B cell (primary cell): ENCODE measurements around the gene SERF2. TPM values are rescaled to one million over a fixed set of nuclear protein-coding genes. Genes with fewer than 3 reads are reported as not detected.

Experiments used
- ATAC-seq: fragments of 200-7000 bp; cut with Tn5 transposase; one replicate; pipeline ENCODE4 v1.10.0; 2021; ENCODE audit warnings: low read depth, mild to moderate bottlenecking, moderate number of reproducible peaks, moderate library complexity
- CTCF ChIA-PET: fragments of 350-600 bp; sonication (Branson Sonifier 250); formaldehyde crosslinking; loops from one replicate; lab custom pipeline; 2021; ENCODE audit warnings: antibody characterized with exemption, inconsistent platforms; lab: Charles Lee
- POLR2A ChIA-PET: fragments of 350-600 bp; sonication (Branson Sonifier 250); formaldehyde crosslinking; loops from one replicate; lab custom pipeline; 2021; ENCODE audit warnings: antibody characterized with exemption; lab: Charles Lee
- DNase-seq: peaks from one replicate; pipeline ENCODE4 v3.0.0; 2013
- H2AFZ ChIP-seq: 2 replicates; pipeline ENCODE4 v1.6.1; 2012; ENCODE audit warnings: mild to moderate bottlenecking, low read depth, low read length; ENCODE audit not compliant: insufficient read depth, poor library complexity, severe bottlenecking
- H3K27ac ChIP-seq, 2 donors: 1 replicate in 1 of 2; 2 replicates in 1 of 2; pipeline ENCODE4 v1.5.1; 2012 to 2013; ENCODE audit warnings: low read length in 2 of 2, mild to moderate bottlenecking in 2 of 2, moderate library complexity in 1 of 2
- H3K27me3 ChIP-seq, 4 experiments: fragments of 200-600 bp in 1 of 4; sonication (generic) in 1 of 4; replicated peaks in 1 of 4; 1 replicate in 2 of 4; 2 replicates in 2 of 4; pipeline versions ENCODE4 v1.6.1 to v1.7.0; 2013 to 2016; ENCODE audit warnings: low read length in 3 of 4, mild to moderate bottlenecking in 2 of 4, mixed read lengths in 1 of 4, moderate library complexity in 1 of 4; ENCODE audit not compliant: insufficient read depth in 4 of 4, control insufficient read depth in 3 of 4; ENCODE audit errors: control extremely low read depth in 1 of 4
- H3K36me3 ChIP-seq, 2 experiments: replicated peaks in 1 of 2; 1 replicate in 1 of 2; 2 replicates in 1 of 2; pipeline versions ENCODE4 v1.6.1 to v1.7.1; 2013; ENCODE audit warnings: low read length in 1 of 2; ENCODE audit not compliant: insufficient read depth in 2 of 2, control insufficient read depth in 1 of 2; ENCODE audit errors: control extremely low read depth in 1 of 2, extremely low read depth in 1 of 2
- H3K4me1 ChIP-seq, 2 donors: fragments of 200-600 bp in 1 of 2; sonication (generic) in 1 of 2; 1 replicate in 1 of 2; 2 replicates in 1 of 2; pipeline versions ENCODE4 v1.5.1 to v1.6.1; 2013 to 2017; ENCODE audit warnings: low read length in 2 of 2; ENCODE audit not compliant: control insufficient read depth in 2 of 2, insufficient read depth in 2 of 2
- H3K4me2 ChIP-seq: replicated peaks from 2 replicates; pipeline ENCODE3; 2012; ENCODE audit warnings: mild to moderate bottlenecking, low read depth, low read length; ENCODE audit not compliant: poor library complexity, severe bottlenecking
- H3K4me3 ChIP-seq, 5 experiments: fragments of 200-600 bp in 1 of 5; sonication (generic) in 1 of 5; 1 replicate in 3 of 5; 2 replicates in 2 of 5; pipeline versions ENCODE4 v1.5.1 to v1.7.0; 2011 to 2016; ENCODE audit warnings: low read length in 4 of 5, mild to moderate bottlenecking in 4 of 5, low read depth in 2 of 5, control low read depth in 1 of 5, moderate library complexity in 1 of 5; ENCODE audit not compliant: insufficient read depth in 1 of 5; ENCODE audit errors: control extremely low read depth in 1 of 5, extremely low read depth in 1 of 5
- H3K79me2 ChIP-seq: fragments of 200-600 bp; sonication (generic); one replicate; pipeline ENCODE4 v1.6.0; 2016; ENCODE audit warnings: low read length; ENCODE audit not compliant: control insufficient read depth, insufficient read depth
- H3K9ac ChIP-seq: fragments of 200-600 bp; sonication (generic); 2 replicates; pipeline ENCODE4 v1.6.1; 2017; ENCODE audit warnings: mild to moderate bottlenecking, low read length, moderate library complexity
- H3K9me3 ChIP-seq, 3 donors: one replicate each; pipeline versions ENCODE4 v1.6.1 to v1.7.1; 2013; ENCODE audit warnings: low read length in 2 of 3; ENCODE audit not compliant: control insufficient read depth in 2 of 3, insufficient read depth in 1 of 3; ENCODE audit errors: control extremely low read depth in 1 of 3
- H4K20me1 ChIP-seq: 2 replicates; pipeline ENCODE4 v1.6.0; 2012; ENCODE audit warnings: mild to moderate bottlenecking, low read length; ENCODE audit not compliant: insufficient read depth, control insufficient read depth, poor library complexity, severe bottlenecking
- H3K27ac Mint-ChIP-seq: one replicate; pipeline ENCODE4 v1.8.0; 2021; ENCODE audit warnings: mixed read lengths
- H3K27me3 Mint-ChIP-seq: one replicate; pipeline ENCODE4 v1.8.0; 2021; ENCODE audit warnings: mixed read lengths
- H3K4me1 Mint-ChIP-seq: one replicate; pipeline ENCODE4 v1.8.0; 2021; ENCODE audit warnings: mixed read lengths
- H3K4me3 Mint-ChIP-seq: one replicate; pipeline ENCODE4 v1.8.0; 2021; ENCODE audit warnings: mixed read lengths
- H3K9me3 Mint-ChIP-seq: one replicate; pipeline ENCODE4 v1.8.0; 2022; ENCODE audit warnings: mixed read lengths; ENCODE audit not compliant: insufficient read depth
- CTCF ChIP-seq: fragments of 200-600 bp; IDR thresholded peaks from one replicate; pipeline ENCODE4 v1.8.0; 2022; ENCODE audit warnings: antibody characterized with exemption, mild to moderate bottlenecking
- EZH2 ChIP-seq: IDR thresholded peaks from 2 replicates; pipeline ENCODE4 v1.6.1; 2012; ENCODE audit warnings: borderline replicate concordance, low read depth, mild to moderate bottlenecking, moderate library complexity, low read length; ENCODE audit not compliant: insufficient read depth, poor library complexity, severe bottlenecking
- WGBS: methylation state at CpG from one replicate; pipeline ENCODE4 v1.1.5; 2013; ENCODE audit warnings: missing lambda C conversion rate; ENCODE audit not compliant: insufficient coverage; 5-methylcytosine and 5-hydroxymethylcytosine counted together
- intact Hi-C: fragments of 100-400 bp; cut with micrococcal nuclease; formaldehyde crosslinking; loops from one replicate; pipeline ENCODE4 v1.10.0; 2022
- polyA plus RNA-seq: library from polyadenylated mRNA; depleted of rRNA; stranded (reverse); fragments of >200 nt; gene quantifications from 2 replicates; pipeline ENCODE4 v1.2.3, GENCODE V29; 2012
- total RNA-seq, 2 donors: library from RNA; stranded (reverse); fragments of 120-200 nt in 1 of 2; gene quantifications; 1 replicate in 1 of 2; 2 replicates in 1 of 2; pipeline versions ENCODE4 v1.2.3 to v1.2.4, GENCODE V29; 2013 to 2022

SERF2 gene
- total and polyA plus RNA-seq, 2 donors (not counting 1 experiment from before 2014, with no cell fraction given) = 455 to 806 TPM

GRCh38 chr15:43808435-43808950 lies 16.4 kb downstream of the SERF2 start:
- CTCF ChIA-PET = interaction anchor here (0.8 to 2.2 kb wide), 10 partner anchors 8 to 54 kb away, joined by 3 to 16 read pairs (median 6); partner anchors contain the start of genes ELL3, HYPK, MFAP1 and SERINC4
- intact Hi-C loops = loop anchor here (5.0 kb wide), 1 partner anchor 61 kb away; the partner anchor contains the start of gene PDIA3
- POLR2A ChIA-PET = interaction anchor here (0.7 to 2.0 kb wide), 8 partner anchors 8 to 59 kb away, joined by 3 to 15 read pairs (median 6); partner anchors contain the start of genes ELL3, HYPK, MFAP1 and SERF2
- Mint-ChIP-seq H3K27me3 (no peaks in the 10 kb centered on the region), H3K4me1 (peaks cover 25% of the 10 kb centered on the region), H3K27ac (peak overlapping the region; percentile 95), H3K9me3 (no peaks in the 10 kb centered on the region), H3K4me3 (peak overlapping the region; percentile 68)
- DNase-seq (peak; percentile 44), ATAC-seq (no peak)
- Histone ChIP-seq H3K27ac (peak overlapping the region; percentile 84 to 93), H3K36me3 (peaks cover 3 to 62% of the 10 kb centered on the region in 2 experiments), H3K79me2 (no peaks in the 10 kb centered on the region), H4K20me1 (peaks cover 6% of the 10 kb centered on the region), H2AFZ (no peak overlapping the region), H3K4me3 (peak overlapping the region in 1 of 5 experiments; percentile 17), H3K27me3 (no peaks in the 10 kb centered on the region), H3K9me3 (no peaks in the 10 kb centered on the region), H3K4me1 (peaks cover 28 to 31% of the 10 kb centered on the region in 2 donors), H3K4me2 (peak overlapping the region; percentile 58), H3K9ac (peak overlapping the region; percentile 40)
- TF ChIP-seq EZH2 = no peak
- no peak for TF ChIP-seq CTCF
- 71% methylated on average over 1 of the region's 5 CpGs for WGBS
